B cell (primary cell): ENCODE results near the gene HABP2. TPM values are rescaled to one million over a fixed set of nuclear protein-coding genes. Genes with fewer than 3 reads are reported as not detected.

Experiments
- ATAC-seq: fragments of 200-7000 bp; cut with Tn5 transposase; one replicate; pipeline ENCODE4 v1.10.0; 2021; ENCODE audit warnings: low read depth, mild to moderate bottlenecking, moderate number of reproducible peaks, moderate library complexity
- CTCF ChIA-PET: fragments of 350-600 bp; sonication (Branson Sonifier 250); formaldehyde crosslinking; loops from one replicate; lab custom pipeline; 2021; ENCODE audit warnings: antibody characterized with exemption, inconsistent platforms; lab: Charles Lee
- POLR2A ChIA-PET: fragments of 350-600 bp; sonication (Branson Sonifier 250); formaldehyde crosslinking; loops from one replicate; lab custom pipeline; 2021; ENCODE audit warnings: antibody characterized with exemption; lab: Charles Lee
- DNase-seq: peaks from one replicate; pipeline ENCODE4 v3.0.0; 2013
- H2AFZ ChIP-seq: 2 replicates; pipeline ENCODE4 v1.6.1; 2012; ENCODE audit warnings: mild to moderate bottlenecking, low read depth, low read length; ENCODE audit not compliant: insufficient read depth, poor library complexity, severe bottlenecking
- H3K27ac ChIP-seq, 2 donors: 1 replicate in 1 of 2; 2 replicates in 1 of 2; pipeline ENCODE4 v1.5.1; 2012 to 2013; ENCODE audit warnings: low read length in 2 of 2, mild to moderate bottlenecking in 2 of 2, moderate library complexity in 1 of 2
- H3K27me3 ChIP-seq, 4 experiments: fragments of 200-600 bp in 1 of 4; sonication (generic) in 1 of 4; replicated peaks in 1 of 4; 1 replicate in 2 of 4; 2 replicates in 2 of 4; pipeline versions ENCODE4 v1.6.1 to v1.7.0; 2013 to 2016; ENCODE audit warnings: low read length in 3 of 4, mild to moderate bottlenecking in 2 of 4, mixed read lengths in 1 of 4, moderate library complexity in 1 of 4; ENCODE audit not compliant: insufficient read depth in 4 of 4, control insufficient read depth in 3 of 4; ENCODE audit errors: control extremely low read depth in 1 of 4
- H3K36me3 ChIP-seq, 2 experiments: replicated peaks in 1 of 2; 1 replicate in 1 of 2; 2 replicates in 1 of 2; pipeline versions ENCODE4 v1.6.1 to v1.7.1; 2013; ENCODE audit warnings: low read length in 1 of 2; ENCODE audit not compliant: insufficient read depth in 2 of 2, control insufficient read depth in 1 of 2; ENCODE audit errors: control extremely low read depth in 1 of 2, extremely low read depth in 1 of 2
- H3K4me1 ChIP-seq, 2 donors: fragments of 200-600 bp in 1 of 2; sonication (generic) in 1 of 2; 1 replicate in 1 of 2; 2 replicates in 1 of 2; pipeline versions ENCODE4 v1.5.1 to v1.6.1; 2013 to 2017; ENCODE audit warnings: low read length in 2 of 2; ENCODE audit not compliant: control insufficient read depth in 2 of 2, insufficient read depth in 2 of 2
- H3K4me2 ChIP-seq: replicated peaks from 2 replicates; pipeline ENCODE3; 2012; ENCODE audit warnings: mild to moderate bottlenecking, low read depth, low read length; ENCODE audit not compliant: poor library complexity, severe bottlenecking
- H3K4me3 ChIP-seq, 5 experiments: fragments of 200-600 bp in 1 of 5; sonication (generic) in 1 of 5; 1 replicate in 3 of 5; 2 replicates in 2 of 5; pipeline versions ENCODE4 v1.5.1 to v1.7.0; 2011 to 2016; ENCODE audit warnings: low read length in 4 of 5, mild to moderate bottlenecking in 4 of 5, low read depth in 2 of 5, control low read depth in 1 of 5, moderate library complexity in 1 of 5; ENCODE audit not compliant: insufficient read depth in 1 of 5; ENCODE audit errors: control extremely low read depth in 1 of 5, extremely low read depth in 1 of 5
- H3K79me2 ChIP-seq: fragments of 200-600 bp; sonication (generic); one replicate; pipeline ENCODE4 v1.6.0; 2016; ENCODE audit warnings: low read length; ENCODE audit not compliant: control insufficient read depth, insufficient read depth
- H3K9ac ChIP-seq: fragments of 200-600 bp; sonication (generic); 2 replicates; pipeline ENCODE4 v1.6.1; 2017; ENCODE audit warnings: mild to moderate bottlenecking, low read length, moderate library complexity
- H3K9me3 ChIP-seq, 3 donors: one replicate each; pipeline versions ENCODE4 v1.6.1 to v1.7.1; 2013; ENCODE audit warnings: low read length in 2 of 3; ENCODE audit not compliant: control insufficient read depth in 2 of 3, insufficient read depth in 1 of 3; ENCODE audit errors: control extremely low read depth in 1 of 3
- H4K20me1 ChIP-seq: 2 replicates; pipeline ENCODE4 v1.6.0; 2012; ENCODE audit warnings: mild to moderate bottlenecking, low read length; ENCODE audit not compliant: insufficient read depth, control insufficient read depth, poor library complexity, severe bottlenecking
- H3K27ac Mint-ChIP-seq: one replicate; pipeline ENCODE4 v1.8.0; 2021; ENCODE audit warnings: mixed read lengths
- H3K27me3 Mint-ChIP-seq: one replicate; pipeline ENCODE4 v1.8.0; 2021; ENCODE audit warnings: mixed read lengths
- H3K4me1 Mint-ChIP-seq: one replicate; pipeline ENCODE4 v1.8.0; 2021; ENCODE audit warnings: mixed read lengths
- H3K4me3 Mint-ChIP-seq: one replicate; pipeline ENCODE4 v1.8.0; 2021; ENCODE audit warnings: mixed read lengths
- H3K9me3 Mint-ChIP-seq: one replicate; pipeline ENCODE4 v1.8.0; 2022; ENCODE audit warnings: mixed read lengths; ENCODE audit not compliant: insufficient read depth
- EZH2 ChIP-seq: IDR thresholded peaks from 2 replicates; pipeline ENCODE4 v1.6.1; 2012; ENCODE audit warnings: borderline replicate concordance, low read depth, mild to moderate bottlenecking, moderate library complexity, low read length; ENCODE audit not compliant: insufficient read depth, poor library complexity, severe bottlenecking
- WGBS: methylation state at CpG from one replicate; pipeline ENCODE4 v1.1.5; 2013; ENCODE audit warnings: missing lambda C conversion rate; ENCODE audit not compliant: insufficient coverage; 5-methylcytosine and 5-hydroxymethylcytosine counted together
- intact Hi-C: fragments of 100-400 bp; cut with micrococcal nuclease; formaldehyde crosslinking; loops from one replicate; pipeline ENCODE4 v1.10.0; 2022
- polyA plus RNA-seq: library from polyadenylated mRNA; depleted of rRNA; stranded (reverse); fragments of >200 nt; gene quantifications from 2 replicates; pipeline ENCODE4 v1.2.3, GENCODE V29; 2012
- total RNA-seq, 2 donors: library from RNA; stranded (reverse); fragments of 120-200 nt in 1 of 2; gene quantifications; 1 replicate in 1 of 2; 2 replicates in 1 of 2; pipeline versions ENCODE4 v1.2.3 to v1.2.4, GENCODE V29; 2013 to 2022
- TF ChIP-seq, protein P1 (sequence below): fragments of 200-600 bp; IDR thresholded peaks from one replicate; pipeline ENCODE4 v1.8.0; 2022; ENCODE audit warnings: antibody characterized with exemption, mild to moderate bottlenecking

The HABP2 gene
- total and polyA plus RNA-seq, 2 donors (not counting 1 experiment from before 2014, with no cell fraction given) = not detected

DNA sequence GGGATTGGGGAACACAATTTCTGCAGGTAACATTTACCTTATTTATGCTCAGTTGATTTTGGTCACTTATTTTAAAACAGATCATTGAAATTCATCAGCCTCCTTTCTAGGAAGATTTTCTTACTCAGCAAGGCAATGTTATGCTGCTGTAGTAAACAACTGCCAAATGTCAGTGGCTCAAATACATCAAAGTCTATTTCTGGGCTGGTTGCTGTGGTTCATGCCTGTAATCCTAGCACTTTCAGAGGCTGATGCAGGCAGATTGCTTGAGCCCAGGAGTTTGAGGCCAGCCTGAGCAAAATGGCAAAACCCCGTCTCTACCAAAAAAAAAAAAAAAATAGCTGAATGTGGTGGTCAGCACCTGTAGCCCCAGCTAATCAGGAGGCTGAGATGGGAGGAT lies 25.9 kb downstream of the HABP2 start:
- Mint-ChIP-seq H3K27me3 (peaks cover 13% of the 10 kb centered on the region), H3K27ac (no peak overlapping the region), H3K9me3 (no peaks in the 10 kb centered on the region), H3K4me3 (no peak overlapping the region), H3K4me1 (no peaks in the 10 kb centered on the region)
- WGBS = no CpG with 5 or more reads among the region's 1 CpG
- Histone ChIP-seq H3K9ac (no peak overlapping the region), H3K36me3 (no peaks in the 10 kb centered on the region), H3K4me1 (no peaks in the 10 kb centered on the region), H3K4me3 (no peak overlapping the region), H4K20me1 (no peaks in the 10 kb centered on the region), H3K27me3 (peaks cover 0 to 4% (median 0%) of the 10 kb centered on the region in 4 experiments), H2AFZ (no peak overlapping the region), H3K9me3 (no peaks in the 10 kb centered on the region), H3K4me2 (no peak overlapping the region), H3K79me2 (no peaks in the 10 kb centered on the region), H3K27ac (no peak overlapping the region)
- no peak for DNase-seq
- POLR2A ChIA-PET = no interaction called here
- intact Hi-C loops = no loop called here
- CTCF ChIA-PET = no interaction called here
- ATAC-seq = no peak
- TF ChIP-seq, protein P1, sequence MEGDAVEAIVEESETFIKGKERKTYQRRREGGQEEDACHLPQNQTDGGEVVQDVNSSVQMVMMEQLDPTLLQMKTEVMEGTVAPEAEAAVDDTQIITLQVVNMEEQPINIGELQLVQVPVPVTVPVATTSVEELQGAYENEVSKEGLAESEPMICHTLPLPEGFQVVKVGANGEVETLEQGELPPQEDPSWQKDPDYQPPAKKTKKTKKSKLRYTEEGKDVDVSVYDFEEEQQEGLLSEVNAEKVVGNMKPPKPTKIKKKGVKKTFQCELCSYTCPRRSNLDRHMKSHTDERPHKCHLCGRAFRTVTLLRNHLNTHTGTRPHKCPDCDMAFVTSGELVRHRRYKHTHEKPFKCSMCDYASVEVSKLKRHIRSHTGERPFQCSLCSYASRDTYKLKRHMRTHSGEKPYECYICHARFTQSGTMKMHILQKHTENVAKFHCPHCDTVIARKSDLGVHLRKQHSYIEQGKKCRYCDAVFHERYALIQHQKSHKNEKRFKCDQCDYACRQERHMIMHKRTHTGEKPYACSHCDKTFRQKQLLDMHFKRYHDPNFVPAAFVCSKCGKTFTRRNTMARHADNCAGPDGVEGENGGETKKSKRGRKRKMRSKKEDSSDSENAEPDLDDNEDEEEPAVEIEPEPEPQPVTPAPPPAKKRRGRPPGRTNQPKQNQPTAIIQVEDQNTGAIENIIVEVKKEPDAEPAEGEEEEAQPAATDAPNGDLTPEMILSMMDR = no peak
- no peak for TF ChIP-seq EZH2

DNA sequence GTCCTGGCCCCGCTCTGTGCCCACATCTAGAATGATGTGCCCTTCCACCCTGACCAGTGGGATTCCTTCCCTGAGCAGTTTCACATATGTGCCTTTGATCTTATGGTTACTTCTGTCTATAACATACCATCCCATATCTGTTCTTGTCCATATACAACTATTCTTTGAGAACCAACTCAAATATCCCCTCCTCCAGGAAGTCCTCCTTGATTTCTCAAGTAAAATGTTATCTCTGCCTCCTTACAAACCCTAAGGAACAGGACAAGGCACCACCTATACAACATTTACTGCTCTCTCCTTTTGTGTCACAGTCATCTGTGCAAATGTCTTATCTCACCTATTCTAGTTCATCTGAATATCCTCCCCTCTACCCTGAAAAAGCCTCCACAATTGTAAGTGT lies 28.2 kb downstream of the HABP2 start:
- H2AFZ ChIP-seq = no peak overlapping the region
- ATAC-seq (no peak), DNase-seq (no peak)
- ChIA-PET POLR2A (no interaction called here), CTCF (no interaction called here)
- no peak for TF ChIP-seq EZH2
- TF ChIP-seq, protein P1 = no peak
- Mint-ChIP-seq H3K4me3 (no peak overlapping the region), H3K4me1 (no peaks in the 10 kb centered on the region), H3K27ac (no peak overlapping the region), H3K27me3 (peaks cover 19% of the 10 kb centered on the region), H3K9me3 (no peaks in the 10 kb centered on the region)
- H3K9ac ChIP-seq = no peak overlapping the region
- H4K20me1 ChIP-seq = no peaks in the 10 kb centered on the region
- H3K79me2 ChIP-seq = no peaks in the 10 kb centered on the region
- no peaks in the 10 kb centered on the region for H3K9me3 ChIP-seq
- intact Hi-C loops = no loop called here
- 90% methylated on average over 1 of the region's 1 CpG for WGBS
- H3K36me3 ChIP-seq = no peaks in the 10 kb centered on the region
- no peak overlapping the region for H3K4me2 ChIP-seq
- no peak overlapping the region for H3K4me3 ChIP-seq
- peaks cover 0 to 4% (median 0%) of the 10 kb centered on the region in 4 experiments for H3K27me3 ChIP-seq
- no peaks in the 10 kb centered on the region for H3K4me1 ChIP-seq
- H3K27ac ChIP-seq = no peak overlapping the region
